COR-L47 (cell line): Measurements from ENCODE around the gene REPIN1.

Experiments
- DNase-seq: peaks from one replicate; lab custom pipeline; 2025; lab: John Stamatoyannopoulos, UW

REPIN1 gene

DNA sequence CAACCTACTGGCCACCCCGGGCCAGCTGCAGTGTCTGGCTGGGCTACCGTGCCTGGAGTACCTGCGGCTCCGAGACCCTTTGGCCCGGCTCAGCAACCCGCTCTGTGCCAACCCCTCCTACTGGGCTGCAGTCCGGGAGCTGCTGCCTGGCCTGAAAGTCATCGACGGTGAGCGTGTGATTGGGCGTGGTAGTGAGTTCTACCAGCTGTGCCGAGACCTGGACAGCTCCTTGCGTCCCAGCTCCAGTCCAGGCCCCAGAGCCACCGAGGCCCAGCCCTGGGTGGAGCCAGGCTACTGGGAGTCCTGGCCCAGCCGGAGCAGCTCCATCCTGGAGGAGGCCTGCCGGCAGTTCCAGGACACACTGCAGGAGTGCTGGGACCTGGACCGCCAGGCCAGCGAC is 31.4 kb upstream of the REPIN1 start:
- DNase-seq: no peak

DNA sequence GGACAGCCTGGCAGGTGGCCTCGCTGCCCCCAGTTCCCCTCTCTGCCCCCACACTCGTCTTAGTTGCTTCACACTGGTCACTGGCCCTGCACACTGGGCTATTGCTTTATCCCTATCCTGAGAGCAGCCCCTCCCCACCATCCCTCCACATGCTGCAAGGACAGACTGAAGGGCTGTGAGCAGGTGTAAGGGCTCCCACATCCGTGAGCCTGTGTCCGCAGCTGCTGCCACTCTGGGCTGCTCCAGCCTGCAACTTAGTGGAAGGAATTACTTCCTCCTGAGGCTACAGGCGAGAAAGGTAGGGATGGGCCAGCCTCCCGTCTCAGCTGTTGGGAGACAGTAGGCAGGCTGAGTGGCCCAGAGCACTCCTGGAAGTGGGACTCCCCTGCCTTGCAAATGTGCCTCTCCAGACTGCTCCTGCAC is 31.0 kb upstream of the REPIN1 start:
- DNase-seq: no peak

DNA sequence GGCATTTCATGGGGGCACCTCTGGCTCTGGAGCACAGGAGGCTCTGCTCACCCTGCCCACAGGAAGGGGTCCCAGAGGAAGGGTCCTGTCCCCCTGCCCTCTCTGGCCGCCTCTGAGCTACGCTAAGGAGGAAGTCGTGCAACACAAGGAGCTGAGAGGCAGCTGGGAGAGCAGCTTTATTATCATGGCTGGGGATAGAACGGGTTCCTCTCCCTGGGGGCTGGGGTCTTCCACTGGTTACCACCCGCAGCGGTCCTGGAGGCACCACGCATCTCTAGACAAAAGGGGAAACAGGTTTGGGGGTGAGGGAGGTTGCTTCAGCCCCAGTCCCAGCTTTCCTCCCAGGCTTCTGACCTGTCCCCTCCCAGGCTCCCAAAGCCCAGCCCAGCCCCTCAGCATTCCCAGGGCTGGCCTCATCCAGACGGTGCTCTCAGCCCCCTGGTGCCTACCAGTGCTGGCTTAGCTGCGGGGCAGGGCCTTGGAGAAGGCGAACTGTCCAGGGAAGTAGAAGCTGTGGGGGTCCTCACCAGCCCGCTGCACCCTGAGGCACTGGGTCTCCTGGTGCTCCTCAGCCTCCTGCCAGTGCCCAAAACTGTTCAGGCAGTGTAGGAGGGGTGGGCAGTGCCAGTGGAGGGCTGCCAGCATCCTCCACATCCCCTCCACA is 30.3 kb upstream of the REPIN1 start:
- no peak for DNase-seq

DNA sequence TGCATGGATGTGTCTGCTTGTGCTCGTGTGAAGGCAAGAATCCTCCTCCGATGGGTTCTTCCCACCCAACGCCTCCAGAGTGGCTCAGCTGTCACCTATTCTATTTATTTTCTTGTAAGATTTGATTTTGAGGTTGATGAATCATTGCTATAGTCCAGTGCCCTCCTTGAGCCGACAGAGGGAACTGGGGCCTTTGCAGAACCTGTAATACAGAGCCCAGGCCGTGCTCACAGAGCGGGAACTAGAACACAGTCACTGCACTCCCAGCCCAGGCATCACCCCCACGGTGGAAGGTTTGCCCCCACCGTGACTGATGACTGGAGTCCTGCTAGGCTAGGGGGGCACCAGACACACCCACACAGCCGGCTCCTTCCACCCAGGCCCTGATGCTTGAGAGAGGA is 29.2 kb upstream of the REPIN1 start:
- DNase-seq: no peak

DNA sequence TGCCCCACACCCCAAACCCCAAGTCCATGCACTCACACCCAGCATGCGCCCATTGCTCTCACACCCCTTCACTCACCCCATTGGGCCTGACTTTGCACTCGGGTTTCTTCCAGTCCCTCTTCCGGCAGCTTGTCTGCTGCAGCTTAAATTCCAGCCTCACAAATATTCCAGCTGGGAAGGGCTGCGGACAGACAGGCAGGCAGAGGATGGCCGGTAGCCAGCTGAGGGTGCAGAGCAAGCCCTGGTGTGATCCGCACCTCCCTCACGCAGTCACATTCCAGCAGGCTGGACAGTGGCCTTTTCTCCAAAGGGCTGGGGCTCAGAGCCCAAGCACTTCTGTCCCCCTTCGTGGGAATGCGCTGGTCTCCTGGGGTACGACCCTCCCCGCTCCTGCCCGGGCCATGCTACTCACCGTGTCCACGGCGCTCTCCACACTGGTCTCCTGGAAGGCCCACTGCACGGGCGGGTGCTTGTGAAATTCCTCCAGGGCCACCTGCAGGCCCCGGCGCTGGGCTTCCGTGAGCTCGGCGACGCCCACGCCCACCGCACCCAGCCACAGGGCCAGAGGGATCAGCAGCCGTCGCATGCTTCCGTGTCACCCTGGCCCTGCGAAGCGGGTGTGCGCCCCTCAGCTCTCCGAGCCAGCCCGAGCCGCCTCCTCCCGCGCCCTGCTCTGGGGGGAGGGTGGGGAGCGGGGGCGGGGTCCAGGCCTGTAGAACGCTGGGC is 28.4 kb upstream of the REPIN1 start:
- no peak for DNase-seq

DNA sequence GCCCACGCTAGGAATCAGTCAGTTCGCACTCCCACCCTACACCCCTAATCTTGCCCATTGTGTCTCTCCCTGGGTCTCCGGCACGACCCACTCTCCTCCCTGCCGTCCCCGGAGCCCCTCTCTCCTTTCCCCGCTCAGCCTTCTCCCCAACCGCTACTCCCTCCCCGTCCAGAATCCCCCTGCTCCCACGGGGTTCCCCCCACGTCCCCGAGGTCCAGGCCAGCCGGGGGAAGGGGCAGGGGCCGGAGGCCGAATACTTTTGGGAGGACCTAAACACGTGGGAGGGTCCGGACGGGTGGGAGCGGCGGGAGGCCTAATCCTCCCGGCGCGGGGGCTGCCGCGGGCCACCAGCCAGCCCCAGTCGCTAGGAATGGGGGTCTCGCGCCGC is 27.8 kb upstream of the REPIN1 start:
- DNase-seq: no peak

DNA sequence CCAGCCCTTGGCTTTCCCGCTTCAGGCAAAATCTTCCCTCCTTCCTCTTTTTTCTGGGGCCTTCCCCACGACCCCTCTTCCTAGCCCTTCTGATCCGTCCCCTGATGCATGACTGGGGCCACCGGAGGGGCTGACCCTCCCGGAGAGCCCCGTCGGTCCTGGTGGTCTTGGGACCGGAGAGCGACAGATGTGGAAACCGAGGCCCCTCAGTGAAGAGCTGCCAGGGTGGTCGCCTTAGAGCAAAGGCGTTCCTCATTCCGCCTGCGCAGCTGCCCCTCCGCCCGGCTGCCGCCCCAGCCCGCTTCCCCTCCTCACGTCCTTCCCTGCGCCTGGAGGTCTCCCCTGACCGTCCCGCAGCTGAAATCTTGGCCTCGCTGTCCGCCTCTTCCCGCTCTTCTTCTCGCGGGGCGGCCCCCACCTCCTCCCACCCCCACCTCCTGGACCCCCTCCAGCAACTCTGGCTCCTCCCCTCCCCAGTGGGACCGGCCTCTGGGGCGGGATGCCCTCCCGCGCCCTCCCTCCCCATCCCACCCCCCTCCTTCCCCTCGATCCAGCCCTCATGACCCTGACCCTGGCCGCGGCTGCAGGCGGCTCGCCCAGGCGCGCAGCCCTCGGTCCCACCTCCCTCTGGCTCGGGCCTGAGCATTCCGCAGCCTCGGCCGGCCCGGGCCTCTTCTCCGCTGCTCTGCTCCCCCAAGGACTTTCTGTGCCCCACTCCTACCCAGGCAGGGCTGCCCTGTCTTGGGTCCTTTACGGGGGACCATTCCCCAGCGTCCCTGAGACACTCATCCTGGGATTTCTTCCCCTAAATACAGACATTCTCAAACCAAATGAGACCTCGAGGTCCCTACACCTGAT is 27.1 kb upstream of the REPIN1 start, which contains the start of gene RARRES2:
Gene RARRES2, minus strand, starts transcription at position 367 of the 858 bp plus-strand sequence. CDS start 1,020 bp downstream, outside the sequence.
- no peak for DNase-seq

DNA sequence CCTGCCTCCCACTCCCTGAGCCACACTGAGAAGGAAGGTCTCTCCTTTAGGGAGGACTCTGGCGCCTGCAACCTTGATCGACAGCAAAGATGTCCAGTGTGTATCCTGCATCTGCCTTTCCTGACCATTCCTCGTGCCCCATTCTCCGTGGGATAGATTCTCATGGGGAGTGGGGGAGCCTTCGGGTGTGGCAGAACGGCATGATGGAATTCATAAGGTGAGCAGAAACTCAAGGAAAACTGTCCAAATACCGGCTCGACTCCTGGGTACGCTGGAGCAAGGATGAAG is 26.6 kb upstream of the REPIN1 start:
- no peak for DNase-seq

DNA sequence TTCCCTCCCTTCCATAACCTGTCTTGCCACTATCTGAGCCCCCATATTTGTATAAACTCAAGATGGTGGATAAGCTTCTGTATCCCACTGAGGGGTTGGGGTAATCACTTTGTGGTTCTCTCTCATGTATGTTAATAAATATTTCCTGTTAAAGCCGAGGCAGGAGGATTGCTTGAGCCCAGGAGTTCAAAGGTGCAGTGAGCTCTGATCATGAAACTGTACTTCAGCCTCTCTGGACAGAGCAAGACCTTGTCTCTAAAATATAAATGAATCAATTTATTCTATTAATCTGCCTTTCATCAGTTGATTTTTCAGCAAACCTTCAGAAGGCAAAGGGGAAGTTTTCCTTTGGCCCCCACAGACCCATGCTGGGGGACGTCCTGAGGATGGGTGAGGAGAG is 25.4 kb upstream of the REPIN1 start:
- DNase-seq: no peak

DNA sequence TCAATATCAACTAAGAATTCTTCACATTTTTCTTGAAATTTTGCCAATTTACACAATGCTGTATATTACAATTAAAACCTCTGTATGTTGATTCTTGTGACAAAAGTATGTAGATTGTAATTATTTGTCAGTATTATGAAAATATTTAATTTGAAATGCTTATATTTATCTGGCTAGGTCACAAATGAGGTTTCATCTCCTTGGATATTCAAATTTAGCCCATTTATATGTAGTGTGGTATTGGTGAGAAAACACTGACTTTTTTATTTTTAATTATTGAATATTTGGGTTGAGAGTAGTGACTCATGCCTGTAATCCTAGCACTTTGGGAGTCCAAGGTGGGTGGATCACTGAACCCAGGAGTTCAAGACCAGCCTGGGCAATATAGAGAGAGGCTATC is 24.3 kb upstream of the REPIN1 start:
- no peak for DNase-seq

DNA sequence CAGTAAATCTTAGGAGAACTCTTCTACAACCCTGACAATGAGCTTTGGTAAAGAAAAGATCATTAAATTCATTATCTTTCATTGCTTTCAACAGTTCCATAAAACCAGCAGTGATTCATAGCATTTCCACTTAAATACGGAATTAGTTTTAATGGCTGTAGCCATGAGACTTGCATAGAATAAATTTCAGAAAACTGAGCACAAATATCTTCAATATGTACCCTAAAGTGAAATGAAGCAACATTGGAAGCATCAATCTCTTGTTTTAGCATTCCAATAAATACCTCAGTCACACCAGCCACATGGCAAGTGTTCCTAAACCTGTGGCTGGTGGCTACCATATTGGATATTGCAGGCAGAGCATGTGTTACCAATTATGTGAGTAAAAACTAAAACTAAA is 23.6 kb upstream of the REPIN1 start:
- DNase-seq: no peak

DNA sequence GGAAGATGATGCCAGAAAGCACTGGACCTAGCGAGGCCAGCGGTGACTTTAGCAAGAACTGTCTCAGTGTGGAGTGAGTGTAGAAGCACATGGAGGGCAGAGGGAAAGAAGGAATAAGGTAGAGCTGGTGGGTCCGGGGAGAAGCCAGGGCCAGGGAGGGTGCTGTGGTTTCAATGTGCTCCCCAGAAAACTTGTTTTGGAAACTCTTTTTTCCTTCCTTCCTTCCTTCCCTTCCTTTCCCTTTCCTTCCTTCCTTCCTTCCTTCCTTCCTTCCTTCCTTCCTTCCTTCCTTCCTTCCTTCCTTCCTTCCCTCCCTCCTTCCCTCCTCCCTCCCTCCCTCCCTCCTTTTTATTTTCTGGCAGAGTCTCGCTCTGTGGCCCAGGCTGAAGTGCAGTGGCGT is 21.7 kb upstream of the REPIN1 start:
- DNase-seq: no peak

DNA sequence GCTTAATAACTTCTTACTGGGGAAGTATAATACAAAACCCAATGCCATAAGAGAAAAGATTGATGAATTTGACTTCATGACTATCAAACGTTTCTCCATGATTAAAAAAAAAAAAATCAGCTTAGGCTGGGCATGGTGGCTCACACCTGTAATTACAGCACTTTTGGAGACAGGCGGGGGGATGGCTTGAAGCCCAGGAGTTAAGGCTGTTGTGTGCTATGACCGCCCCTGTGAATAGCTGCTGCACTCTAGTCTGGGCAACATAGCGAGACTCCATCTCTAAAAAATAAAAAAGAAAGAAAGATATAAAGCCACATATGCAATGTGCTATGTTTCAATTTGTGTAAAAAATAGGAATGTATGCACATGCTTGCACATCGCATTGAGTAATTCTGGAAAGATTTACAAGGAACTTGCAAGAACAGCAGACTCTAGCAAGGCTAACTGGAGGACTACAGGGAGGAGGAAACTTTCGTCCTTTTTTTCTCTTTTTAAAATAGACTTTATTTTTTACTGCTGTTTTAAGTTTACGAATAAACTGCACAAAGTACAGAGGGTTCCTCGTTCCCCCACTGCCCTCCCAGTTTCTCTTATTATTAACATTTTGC is 16.9 kb upstream of the REPIN1 start:
- DNase-seq: no peak

DNA sequence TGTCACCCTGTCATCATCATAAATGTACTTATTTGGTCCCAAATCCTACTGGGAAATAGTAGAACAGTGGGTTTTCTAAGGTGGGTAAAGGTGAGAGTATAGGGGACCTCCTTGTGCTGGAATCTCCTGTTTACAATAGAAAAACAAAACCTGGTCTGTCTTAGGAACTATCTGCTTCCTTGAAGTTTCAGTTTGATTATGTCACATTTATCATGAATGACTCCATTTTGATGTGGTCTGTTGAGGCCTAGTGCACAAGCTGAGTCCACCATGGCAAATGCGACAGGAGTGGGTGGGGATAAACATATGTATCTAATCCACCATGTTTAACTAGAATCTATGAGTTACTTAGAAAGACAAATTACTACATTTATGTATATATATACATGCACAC is 13.0 kb upstream of the REPIN1 start:
- DNase-seq: no peak

DNA sequence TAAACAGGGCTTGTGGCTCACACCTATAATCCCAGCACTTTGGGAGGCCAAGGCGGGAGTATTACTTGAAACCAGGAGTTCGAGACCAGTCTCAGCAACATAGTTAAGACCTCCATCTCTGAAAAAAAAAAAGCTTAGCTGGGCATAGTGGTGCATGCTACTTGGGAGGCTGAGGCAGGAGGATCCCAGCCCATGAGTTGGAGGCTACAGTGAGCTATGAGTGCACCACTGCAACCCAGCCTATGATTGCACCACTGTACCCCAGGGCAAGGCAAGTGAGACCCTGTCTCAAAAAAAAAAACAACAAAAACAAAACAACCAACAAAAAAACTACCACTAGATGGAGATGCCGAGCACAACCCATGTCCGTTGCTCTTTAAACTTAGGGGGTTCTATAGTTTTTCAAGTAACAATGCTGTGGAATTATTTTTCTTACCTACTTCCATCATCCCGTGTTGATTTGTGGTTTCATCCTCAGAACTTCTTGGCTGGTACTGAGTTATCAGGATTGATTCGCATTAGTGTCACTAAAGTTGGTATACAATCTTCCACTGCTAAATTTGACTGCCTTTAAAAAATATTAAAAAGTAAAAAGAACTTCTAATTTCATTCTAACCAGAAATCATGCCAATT is 12.2 kb upstream of the REPIN1 start:
- DNase-seq: peak; percentile 11

DNA sequence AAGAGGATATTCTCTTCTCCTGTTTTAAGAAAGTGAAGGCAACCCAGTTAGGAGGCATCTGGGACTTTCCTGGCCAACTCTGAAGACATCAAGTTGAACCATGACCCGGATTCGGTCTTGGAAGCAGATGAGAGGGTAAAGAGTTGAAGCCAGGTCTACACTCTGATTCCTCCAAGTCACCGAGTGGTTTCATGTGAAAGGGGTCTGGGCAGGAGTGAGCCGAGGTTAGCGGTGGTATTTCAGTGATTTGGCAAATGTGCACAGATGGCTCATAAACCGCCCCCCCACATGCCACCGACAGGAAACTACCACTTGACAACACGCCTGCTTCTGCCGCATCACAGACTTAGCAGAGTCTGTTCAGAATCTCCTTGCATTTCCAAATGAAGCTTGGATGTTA is 11.4 kb upstream of the REPIN1 start:
- DNase-seq: no peak

DNA sequence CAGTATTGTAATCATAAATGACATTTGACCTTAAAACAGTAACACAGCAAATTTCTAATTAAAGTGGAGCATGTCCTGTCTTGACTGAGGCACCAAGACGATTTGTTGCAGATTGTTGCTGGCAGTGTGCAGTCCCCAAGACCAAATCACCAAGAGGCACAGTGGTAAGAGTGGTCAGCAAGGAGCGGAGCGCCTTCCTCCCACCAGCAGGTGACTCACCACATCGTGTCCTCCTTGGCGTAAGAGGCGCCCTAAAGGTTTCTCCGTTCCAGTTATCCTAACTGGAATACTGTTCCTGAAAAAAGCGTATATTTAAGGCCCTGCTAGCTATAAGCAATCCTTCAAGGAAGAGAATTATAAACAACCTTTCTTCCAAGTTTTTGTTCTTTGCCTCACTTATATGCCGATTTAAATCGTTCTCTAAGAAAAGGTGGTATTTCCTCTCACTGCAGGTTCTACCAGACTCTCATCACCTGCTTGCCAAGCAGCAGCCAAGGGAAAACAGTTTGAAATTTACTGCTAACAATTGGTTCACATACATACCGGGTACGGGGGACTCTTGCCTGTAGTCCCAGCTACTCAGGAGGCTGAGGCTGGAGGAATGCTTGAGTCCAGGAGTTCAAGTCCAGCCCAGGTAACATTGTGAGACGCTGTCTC is 10.7 kb upstream of the REPIN1 start:
- no peak for DNase-seq

DNA sequence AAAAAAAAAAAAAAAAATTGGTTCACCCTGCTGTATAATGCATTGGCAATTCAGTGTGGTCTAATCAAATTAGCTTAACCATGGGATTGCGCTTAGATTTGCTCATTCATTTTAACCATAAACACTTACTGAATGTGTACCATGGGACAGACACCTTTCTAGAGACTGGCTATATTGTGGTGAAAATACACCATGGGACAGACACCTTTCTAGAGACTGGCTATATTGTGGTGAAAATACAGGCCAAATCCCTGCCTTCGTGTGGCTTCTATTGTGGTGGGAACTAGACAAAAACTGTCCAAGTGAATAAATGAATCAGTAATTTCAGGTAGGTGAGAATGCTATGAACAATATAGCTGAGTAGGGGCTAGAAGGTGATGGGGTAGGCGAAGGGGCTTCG is 10.2 kb upstream of the REPIN1 start:
- DNase-seq: no peak

DNA sequence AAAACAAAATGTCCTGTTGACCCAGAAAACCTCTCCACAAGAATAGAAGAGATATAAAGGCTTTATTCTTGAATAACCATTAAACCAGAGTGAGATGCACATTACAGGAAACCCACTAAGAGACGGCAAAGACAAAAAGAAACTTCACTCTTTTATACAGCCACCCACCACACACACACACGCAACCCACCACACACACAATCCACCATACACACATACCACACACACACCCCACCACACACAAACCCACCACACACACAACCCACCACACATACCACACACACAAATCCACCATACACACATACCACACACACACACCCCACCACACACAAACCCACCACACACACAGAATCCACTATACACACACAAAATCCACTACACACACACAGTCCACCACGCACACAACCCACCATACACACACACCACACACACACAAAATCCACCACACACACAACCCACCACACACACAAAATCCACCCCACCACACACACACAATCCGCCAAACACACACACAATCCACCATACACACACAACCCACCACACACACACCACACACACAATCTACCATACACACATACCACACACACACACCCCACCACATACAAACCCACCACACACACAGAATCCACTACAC is 9.5 kb upstream of the REPIN1 start:
- no peak for DNase-seq

DNA sequence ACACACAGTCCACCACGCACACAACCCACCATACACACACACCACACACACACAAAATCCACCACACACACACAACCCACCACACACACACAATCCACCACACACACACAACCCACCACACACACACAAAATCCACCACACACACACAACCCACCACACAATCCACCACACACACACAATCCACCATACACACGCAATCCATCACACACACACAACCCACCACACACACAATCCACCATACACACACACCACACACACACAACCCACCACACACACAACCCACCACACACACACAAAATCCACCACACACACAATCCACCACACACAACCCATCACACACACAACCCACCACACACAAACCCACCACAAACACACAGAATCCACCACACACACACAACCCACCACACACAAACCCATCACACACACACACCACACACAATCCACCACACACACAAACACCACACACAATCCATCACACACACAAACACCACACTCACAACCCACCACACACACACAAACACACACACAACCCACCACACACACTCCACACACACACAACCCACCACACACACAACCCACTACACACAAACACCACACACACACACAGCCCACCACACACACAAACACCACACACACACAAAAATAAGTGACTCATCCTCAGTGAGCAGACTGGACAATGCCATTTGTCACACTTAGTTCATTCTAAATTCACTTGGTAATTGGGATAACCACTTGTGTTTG is 8.8 kb upstream of the REPIN1 start:
- no peak for DNase-seq
